ENCODE results near the gene MT1A. TPM values are rescaled to one million over a fixed set of nuclear protein-coding genes. Genes with fewer than 3 reads are reported as not detected.

The MT1A gene
- total RNA-seq, 1 donor from 2014 or later = 4.7 TPM

DNA sequence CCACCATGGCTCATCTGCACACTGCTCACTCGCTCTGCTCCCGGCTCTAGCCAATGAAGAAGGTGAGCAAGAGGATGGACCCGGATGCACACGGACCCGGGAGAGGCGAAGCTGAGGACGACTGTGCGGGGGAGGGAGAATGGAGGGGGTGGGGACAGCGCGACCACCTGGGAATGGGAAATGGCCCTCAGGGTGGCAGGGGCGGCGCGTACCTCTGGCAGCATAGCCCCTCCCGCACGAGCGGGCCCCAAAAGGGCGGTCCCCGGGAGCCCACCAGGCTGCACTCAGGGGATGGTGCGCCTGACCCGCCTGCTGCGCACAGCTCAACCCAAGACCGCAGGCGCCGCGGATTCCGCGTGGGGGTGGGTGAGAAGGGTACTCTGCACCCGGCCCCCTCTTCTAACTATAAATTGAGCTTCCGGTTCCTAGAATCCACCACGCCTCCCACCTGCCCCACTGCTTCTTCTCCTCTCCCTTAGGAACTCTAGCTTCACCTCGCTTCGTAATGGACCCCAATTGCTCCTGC, 37.3 kb downstream of the MT1A start:
- no peak for DNase-seq
- H3K4me3 ChIP-seq = peak overlapping the region; percentile 35
- no peak overlapping the region for H3K27ac ChIP-seq
- no peaks in the 10 kb centered on the region for H3K36me3 ChIP-seq
- H3K4me1 ChIP-seq = peaks cover 8% of the 10 kb centered on the region
- TF ChIP-seq CTCF (IDR thresholded peaks at IDR 0.05) = no peak
- peak; percentile 43 to 50 for ATAC-seq
- intact Hi-C loops (cut with DNase I) = no loop called here
- no peaks in the 10 kb centered on the region for H3K9me3 ChIP-seq
- peaks cover 36% of the 10 kb centered on the region for H3K27me3 ChIP-seq (ENCODE audit: low read depth)

GRCh38 chr16:56677474-56677873, 39.0 kb downstream of the MT1A start:
- H3K4me1 ChIP-seq = peaks cover 15% of the 10 kb centered on the region
- no peaks in the 10 kb centered on the region for H3K36me3 ChIP-seq
- no peak for TF ChIP-seq CTCF (IDR thresholded peaks at IDR 0.05)
- H3K27ac ChIP-seq = no peak overlapping the region
- H3K9me3 ChIP-seq = no peaks in the 10 kb centered on the region
- no peak overlapping the region for H3K4me3 ChIP-seq
- no peak for DNase-seq
- intact Hi-C loops (cut with DNase I) = no loop called here
- no peak for ATAC-seq
- peaks cover 32% of the 10 kb centered on the region for H3K27me3 ChIP-seq (ENCODE audit: low read depth)

- TF ChIP-seq CTCF (IDR thresholded peaks at IDR 0.05) = no peak
- Histone ChIP-seq H3K4me3 (no peak overlapping the region), H3K27me3 (ENCODE audit: low read depth) (peaks cover 26% of the 10 kb centered on the region), H3K27ac (no peak overlapping the region), H3K4me1 (peaks cover 30% of the 10 kb centered on the region), H3K9me3 (no peaks in the 10 kb centered on the region), H3K36me3 (no peaks in the 10 kb centered on the region)
- intact Hi-C loops (cut with DNase I) = no loop called here
- DNase-seq = no peak
- no peak for ATAC-seq
Observed at GRCh38 chr16:56679078-56679730, 40.7 kb downstream of the MT1A start.

DNA sequence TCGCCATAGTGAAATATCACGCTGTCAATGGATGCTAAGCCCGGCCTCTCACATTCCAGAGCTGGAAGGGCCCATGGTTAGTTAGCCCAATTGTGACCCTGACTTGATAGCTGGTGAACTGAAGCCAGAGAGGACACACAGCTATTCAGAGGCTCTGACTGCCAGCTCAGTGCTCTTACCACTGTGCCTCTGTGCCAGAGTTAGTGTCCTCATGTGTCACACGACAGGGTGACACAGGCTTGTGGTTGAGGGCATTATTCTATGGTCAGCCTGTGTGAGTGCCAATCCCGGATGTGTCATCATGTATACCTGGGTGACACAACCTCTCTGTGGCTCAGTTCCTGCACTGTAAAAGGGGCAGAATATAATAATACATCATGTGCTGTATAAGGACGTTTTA, 41.4 kb downstream of the MT1A start:
- no peak overlapping the region for H3K4me3 ChIP-seq
- no peak for ATAC-seq
- DNase-seq = no peak
- no peaks in the 10 kb centered on the region for H3K9me3 ChIP-seq
- no peak overlapping the region for H3K27ac ChIP-seq
- peaks cover 25% of the 10 kb centered on the region for H3K27me3 ChIP-seq (ENCODE audit: low read depth)
- H3K4me1 ChIP-seq = peaks cover 30% of the 10 kb centered on the region
- intact Hi-C loops (cut with DNase I) = no loop called here
- no peak for TF ChIP-seq CTCF (IDR thresholded peaks at IDR 0.05)
- no peaks in the 10 kb centered on the region for H3K36me3 ChIP-seq

DNA sequence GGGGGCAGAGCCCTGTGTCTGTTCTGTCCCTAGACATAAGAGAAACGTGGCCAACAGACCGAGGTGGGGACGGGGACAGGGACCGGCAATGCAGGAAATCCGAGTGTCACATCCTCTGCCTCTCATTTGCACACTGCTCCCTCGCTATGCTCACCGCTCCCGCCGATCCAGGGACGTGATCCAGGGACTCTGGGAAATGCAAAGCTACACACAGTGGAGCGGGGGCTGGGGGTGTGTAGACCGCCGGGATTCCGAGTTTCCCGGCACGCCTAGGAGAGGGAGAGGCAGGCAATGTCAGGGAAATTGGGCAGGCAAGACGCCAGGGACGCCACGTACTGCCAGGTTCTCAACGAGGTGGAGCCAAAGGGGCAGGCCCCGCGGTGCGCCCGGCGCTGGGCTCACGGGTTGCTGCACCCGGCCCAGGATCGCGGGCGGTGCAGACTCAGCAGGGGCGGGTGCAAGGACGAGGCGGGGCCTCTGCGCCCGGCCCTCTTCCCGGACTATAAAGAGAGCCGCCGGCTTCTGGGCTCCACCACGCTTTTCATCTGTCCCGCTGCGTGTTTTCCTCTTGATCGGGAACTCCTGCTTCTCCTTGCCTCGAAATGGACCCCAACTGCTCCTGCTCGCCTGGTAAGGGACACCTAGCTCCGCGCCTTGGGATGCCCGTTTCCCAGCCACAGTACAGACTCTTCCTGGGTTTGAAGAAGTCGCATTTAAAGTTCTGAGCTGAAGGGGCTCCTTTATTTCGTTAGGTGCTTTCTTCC, 43.7 kb downstream of the MT1A start, which contains the start of gene MT1X:
TSS of gene MT1X (plus strand) at position 532 of the 764 bp plus-strand sequence. CDS start at position 603, 71 bp downstream.
- Histone ChIP-seq H3K9me3 (no peaks in the 10 kb centered on the region), H3K36me3 (no peaks in the 10 kb centered on the region), H3K4me3 (peak within 1 kb of the TSS; percentile 68), H3K27ac (peak within 1 kb of the TSS; percentile 84), H3K4me1 (peaks cover 22% of the 10 kb centered on the region), H3K27me3 (ENCODE audit: low read depth) (peaks cover 2% of the 10 kb centered on the region)
- peak; percentile 7 for TF ChIP-seq CTCF (IDR thresholded peaks at IDR 0.05)
- ATAC-seq (peak; percentile 99), DNase-seq (peak; percentile 94)
- intact Hi-C loops (cut with DNase I) = no loop called here
